NCI-H1417 (cell line): Measurements from ENCODE around the gene TRIM46.

Source experiments
- DNase-seq, 3 experiments: peaks; one replicate each; lab custom pipeline; 2025; lab: John Stamatoyannopoulos, UW

TRIM46 gene

GRCh38 chr1:155171836-155172731, 1.6 kb upstream of the TRIM46 start:
- DNase-seq = no peak

DNA sequence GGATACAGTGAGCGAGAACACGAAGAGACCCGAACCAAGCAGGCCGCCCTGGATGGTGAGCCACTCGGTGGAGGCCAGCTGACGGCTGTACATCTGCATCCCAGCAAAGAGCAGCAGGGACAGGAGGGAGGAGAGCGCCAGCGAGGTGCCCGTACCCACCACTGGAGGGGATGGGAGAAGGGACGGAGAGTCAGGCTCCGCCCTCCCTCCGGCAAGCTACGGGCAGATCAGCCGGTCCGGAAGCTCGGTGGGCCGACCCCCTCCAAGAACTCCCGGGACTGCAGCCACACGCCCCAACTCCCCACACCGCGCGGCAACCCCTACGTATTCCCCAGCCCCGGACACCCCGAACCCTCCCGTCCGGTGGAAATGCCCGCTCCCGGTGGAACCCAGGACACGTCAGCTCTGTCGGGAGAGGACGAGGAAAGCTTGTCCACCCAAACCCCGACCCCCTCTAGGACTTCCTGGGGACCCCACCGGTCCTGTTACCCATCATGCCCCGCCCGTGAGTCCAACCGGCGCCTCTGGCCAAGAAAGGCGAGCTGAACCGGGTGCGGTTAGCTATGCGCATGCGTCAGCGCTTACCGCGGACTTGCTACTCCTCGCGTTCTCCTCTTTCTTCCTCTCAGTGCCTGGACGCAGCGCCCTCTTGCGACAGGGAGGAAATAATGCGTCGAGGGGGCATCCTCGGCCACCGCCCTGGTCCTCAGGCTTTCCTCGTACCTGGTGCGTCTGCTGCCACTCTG, 744 bp upstream of the TRIM46 start, which contains the start of gene KRTCAP2:
TSS of gene KRTCAP2 (minus strand) at position 573 of the 746 bp plus-strand sequence. CDS start at position 493, 80 bp downstream.
- DNase-seq = peak; percentile 94 to 100 (median 98)

DNA sequence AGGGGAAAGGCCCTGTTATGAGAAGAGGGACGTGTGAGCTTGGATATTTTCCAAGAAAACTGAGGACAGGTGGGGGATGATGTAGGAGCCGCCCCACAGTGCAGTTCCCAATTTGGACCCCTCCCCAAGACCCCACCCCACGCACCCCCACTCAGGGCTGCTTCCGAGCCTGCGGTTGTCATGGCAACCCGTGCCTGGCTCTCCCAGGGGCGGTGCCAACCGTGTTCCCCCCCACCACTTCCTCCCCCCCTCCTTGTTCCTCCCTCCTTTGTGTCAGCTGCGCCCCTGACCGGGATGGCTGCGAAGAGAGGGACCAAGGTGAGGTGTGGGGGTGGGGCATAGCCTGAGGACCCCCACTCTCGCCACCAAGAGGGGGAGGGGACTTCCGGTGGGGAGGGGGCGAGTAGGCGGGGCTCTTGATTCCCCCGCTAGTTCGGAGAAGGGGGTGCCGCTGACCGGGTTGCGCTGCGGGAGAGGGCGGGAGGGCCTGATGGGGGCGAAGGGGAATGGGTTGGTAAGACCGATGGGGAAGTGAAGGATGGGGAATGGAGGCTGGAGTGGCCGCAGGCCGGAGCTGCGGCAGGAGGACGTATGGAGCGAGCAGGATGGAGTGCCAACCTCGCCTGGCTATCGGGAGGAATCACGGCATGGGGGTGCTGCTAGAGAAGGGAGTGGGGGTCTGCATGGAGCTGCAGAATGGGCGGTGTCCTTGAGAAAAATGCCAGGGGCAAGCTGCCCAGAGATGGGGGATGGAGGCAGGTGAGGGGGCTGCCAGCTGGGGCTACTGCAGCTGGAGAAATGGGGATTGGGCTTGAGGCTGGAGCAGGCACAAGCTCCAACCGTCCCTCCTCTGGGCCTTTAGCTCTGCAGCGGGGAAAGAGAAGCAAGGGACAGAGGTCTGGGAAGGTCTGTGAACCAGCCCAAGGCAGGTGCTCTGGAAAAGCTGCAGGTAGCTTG, 953 bp downstream of the TRIM46 start:
- peak; percentile 88 to 94 (median 89) for DNase-seq

DNA sequence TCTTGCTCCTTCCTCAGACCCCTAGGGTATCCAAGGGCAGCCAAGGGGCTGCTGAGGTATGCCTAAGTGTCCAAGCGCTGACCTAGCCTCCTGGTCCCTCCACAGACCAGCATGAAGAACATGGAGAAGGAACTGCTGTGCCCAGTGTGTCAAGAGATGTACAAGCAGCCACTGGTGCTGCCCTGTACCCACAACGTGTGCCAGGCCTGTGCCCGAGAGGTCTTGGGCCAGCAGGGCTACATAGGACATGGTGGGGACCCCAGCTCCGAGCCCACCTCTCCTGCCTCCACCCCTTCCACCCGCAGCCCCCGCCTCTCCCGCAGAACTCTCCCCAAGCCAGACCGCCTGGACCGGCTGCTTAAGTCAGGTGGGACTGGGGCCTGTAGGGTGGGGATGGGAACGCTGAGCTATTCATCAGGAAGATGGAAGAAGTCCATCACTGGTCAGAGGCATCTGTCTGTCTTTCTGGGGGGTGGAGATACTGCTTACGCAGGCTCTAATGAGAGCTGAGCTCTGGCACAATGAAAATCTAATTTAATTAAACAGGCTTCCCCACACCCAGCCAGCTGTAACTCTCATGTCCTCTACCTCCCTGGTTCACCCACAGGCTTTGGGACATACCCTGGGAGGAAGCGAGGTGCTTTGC, 1.8 kb downstream of the TRIM46 start:
- no peak for DNase-seq

DNA sequence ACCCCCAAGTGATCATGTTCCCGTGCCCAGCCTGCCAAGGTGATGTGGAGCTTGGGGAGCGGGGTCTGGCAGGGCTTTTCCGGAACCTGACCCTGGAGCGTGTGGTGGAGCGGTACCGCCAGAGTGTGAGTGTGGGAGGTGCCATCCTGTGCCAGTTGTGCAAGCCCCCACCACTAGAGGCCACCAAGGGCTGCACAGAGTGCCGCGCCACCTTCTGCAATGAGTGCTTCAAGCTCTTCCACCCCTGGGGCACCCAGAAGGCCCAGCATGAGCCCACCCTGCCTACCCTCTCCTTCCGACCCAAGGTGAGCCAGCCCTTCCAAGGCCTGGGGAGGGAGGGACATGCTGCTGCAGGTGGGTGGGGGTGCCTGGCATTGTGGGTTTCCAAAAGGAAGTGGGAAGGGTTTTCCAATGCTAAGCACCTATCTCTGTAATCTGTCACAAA, 2.3 kb downstream of the TRIM46 start:
- peak in 1 of 3 experiments; percentile 67 for DNase-seq

GRCh38 chr1:155176544-155177071, 3.0 kb downstream of the TRIM46 start:
- DNase-seq = peak; percentile 82 to 92 (median 91)

- no peak for DNase-seq
Observed at GRCh38 chr1:155177192-155177917, 3.7 kb downstream of the TRIM46 start.

- DNase-seq = no peak
Observed at GRCh38 chr1:155177918-155178281, 4.3 kb downstream of the TRIM46 start.

GRCh38 chr1:155178441-155179111, 4.9 kb downstream of the TRIM46 start:
- DNase-seq = no peak

GRCh38 chr1:155179112-155180031, 5.7 kb downstream of the TRIM46 start:
- no peak for DNase-seq

GRCh38 chr1:155181371-155182051, 7.9 kb downstream of the TRIM46 start:
- DNase-seq = no peak

- no peak for DNase-seq
Observed at GRCh38 chr1:155182052-155182550, 8.5 kb downstream of the TRIM46 start.

DNA sequence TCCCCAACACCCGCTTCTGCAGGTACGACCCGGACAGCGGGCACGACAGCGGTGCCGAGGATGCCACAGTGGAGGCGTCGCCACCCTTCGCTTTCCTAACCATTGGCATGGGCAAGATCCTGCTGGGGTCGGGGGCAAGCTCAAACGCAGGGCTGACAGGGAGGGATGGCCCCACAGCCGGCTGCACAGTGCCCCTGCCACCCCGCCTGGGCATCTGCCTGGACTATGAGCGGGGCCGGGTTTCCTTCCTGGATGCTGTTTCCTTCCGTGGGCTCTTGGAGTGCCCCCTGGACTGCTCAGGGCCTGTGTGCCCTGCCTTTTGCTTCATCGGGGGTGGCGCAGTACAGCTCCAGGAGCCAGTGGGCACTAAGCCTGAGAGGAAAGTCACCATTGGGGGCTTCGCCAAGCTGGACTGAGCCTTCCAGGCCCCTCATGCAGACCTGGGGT, 10.1 kb downstream of the TRIM46 start:
- DNase-seq = no peak

GRCh38 chr1:155184351-155184811, 10.7 kb downstream of the TRIM46 start:
- no peak for DNase-seq

GRCh38 chr1:155184835-155185782, 11.5 kb downstream of the TRIM46 start:
- no peak for DNase-seq

DNA sequence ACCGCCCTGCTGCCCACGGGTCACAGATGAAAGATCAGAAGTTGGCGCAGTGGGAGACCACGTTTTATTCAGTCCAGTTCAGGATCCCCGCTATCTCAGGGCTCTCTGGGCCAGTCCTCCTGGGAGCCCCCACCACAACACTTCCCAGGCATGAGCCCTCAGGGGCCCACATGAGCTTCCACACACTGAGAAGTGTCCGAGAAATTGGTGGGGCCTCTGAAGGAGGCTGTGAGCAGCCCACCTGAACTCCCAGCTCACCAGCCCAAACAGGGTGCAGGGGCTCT, 12.1 kb downstream of the TRIM46 start:
- no peak for DNase-seq
